Fibroblast of the conjunctiva (primary cell): ENCODE measurements around the gene CRACR2B.
A peak's percentile ranks its signal among the peaks of the same experiment; 100 is the strongest.

Source experiments
- DNase-seq: peaks from one replicate; pipeline ENCODE4 v3.0.0-alpha.2; 2010; ENCODE audit warnings: low read depth

CRACR2B gene

DNA sequence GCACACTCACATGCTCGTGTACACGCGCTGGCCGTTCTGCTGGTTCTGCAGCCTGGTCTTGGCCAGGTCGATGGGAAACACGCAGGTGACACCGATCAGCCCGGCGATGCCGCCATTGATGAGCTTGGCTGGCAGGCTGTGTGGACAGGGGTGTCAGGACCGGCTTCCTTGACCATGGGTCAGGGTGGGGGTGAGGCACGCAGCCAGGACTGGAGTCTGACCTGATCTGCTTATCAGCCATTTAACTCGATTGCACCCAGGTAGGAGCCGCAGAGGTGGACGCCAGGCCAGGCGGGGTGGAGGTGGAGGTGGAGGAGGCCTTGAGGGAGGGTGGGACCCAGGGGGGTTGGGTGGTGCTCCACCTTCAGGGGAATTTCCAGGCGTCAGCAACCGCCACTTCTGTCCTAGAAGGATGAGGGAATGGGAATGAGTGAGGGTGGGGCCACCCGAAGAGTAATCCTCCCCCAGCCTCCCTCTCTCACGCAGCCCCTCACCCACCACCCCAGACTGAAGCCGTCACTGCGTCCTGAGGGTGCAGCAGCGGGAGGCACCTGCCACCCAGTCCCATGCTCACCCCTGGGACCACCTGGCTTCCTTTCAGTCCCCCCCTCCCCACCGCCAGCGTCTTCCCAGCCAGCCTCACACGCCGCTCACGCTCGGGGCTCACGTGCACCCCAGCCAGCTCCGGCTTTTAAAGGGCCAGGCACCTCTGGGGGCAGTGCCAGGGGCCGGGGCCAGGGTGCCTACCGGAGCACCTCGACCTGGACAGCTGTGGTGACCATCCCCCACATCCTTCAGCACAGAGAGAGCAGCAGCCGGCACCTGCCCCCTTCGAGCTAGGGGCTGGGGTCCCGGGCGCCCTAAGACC lies 32.7 kb upstream of the CRACR2B start:
- DNase-seq = no peak

DNA sequence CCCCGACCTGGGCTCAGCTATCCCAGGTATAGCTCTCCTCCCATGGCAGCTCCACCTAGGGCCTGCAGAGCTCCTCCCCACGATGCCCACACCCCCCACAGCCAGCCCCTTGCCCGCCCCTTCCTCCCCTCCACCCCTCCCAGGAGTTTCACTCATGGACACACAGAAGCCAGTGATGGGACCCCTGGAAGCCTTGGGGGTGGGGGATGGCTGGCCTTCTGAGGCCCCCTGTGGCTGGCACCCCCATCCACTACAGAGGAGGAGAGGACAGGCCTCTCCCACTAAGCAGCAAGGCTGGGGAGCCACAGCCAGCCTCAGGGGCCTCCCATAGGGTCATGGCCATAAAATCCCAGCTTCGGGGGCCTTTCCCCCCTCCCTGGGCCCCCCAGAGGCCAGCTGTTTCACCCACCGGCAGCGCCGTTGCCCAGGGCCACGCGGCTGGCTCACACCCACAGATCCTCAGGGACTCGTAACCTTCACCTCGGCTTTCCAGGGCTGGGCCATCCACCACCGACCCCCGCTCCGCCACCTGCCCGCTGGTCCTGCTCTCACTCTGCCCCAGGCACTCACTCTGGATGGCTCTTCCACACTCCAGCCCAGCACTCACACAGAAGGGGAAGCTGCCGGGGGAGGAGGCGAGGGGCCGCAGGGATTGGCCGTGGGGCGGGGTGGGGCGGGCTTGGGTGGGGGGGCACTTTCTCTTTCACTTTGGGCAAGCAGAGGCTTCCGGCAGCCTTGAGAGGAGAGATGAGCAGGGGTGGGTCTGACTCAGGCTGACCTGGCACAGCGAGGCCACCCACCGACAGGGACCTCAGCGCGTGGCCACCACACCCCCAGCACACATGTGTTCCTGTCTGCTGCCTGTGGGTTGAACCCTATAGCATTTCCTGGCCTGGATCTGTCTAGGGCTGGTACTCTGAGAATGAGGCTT lies 31.8 kb upstream of the CRACR2B start:
- peak; percentile 75 for DNase-seq

DNA sequence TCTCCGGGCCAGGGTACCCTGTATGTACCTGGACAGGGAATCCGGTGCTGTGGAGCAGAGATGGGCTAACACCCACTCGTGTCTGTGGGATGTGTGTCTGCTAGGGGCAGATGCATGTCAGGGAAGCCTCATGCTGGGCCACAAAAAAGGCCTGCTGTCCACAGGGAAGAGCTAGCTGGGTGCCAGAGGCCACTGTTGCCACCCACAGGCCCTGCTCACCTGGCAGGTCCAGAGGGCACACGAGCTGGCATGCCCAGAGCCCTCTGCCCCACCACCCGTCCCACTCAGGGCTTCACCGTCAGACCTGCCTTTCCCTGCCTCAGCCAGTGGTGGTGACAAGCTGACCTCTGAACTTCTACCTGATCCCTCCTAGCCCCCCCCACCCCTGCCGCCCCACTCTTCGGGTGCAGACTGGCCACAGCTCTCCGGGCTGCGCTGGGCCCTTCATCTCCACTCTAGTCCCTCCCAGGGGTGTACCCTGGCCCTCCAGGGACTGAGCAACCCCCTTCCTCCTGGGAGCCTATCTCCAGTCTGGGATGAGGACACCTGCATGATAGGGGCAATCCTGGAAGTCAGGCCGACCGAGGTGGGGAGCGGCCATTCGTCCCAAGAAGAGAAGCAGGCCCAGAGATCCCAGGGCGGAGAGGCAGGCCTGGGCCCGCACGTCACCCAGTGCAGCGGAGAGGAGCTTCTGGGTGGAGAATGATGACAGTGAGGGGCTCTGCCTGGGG lies 31.0 kb upstream of the CRACR2B start:
- DNase-seq = no peak

DNA sequence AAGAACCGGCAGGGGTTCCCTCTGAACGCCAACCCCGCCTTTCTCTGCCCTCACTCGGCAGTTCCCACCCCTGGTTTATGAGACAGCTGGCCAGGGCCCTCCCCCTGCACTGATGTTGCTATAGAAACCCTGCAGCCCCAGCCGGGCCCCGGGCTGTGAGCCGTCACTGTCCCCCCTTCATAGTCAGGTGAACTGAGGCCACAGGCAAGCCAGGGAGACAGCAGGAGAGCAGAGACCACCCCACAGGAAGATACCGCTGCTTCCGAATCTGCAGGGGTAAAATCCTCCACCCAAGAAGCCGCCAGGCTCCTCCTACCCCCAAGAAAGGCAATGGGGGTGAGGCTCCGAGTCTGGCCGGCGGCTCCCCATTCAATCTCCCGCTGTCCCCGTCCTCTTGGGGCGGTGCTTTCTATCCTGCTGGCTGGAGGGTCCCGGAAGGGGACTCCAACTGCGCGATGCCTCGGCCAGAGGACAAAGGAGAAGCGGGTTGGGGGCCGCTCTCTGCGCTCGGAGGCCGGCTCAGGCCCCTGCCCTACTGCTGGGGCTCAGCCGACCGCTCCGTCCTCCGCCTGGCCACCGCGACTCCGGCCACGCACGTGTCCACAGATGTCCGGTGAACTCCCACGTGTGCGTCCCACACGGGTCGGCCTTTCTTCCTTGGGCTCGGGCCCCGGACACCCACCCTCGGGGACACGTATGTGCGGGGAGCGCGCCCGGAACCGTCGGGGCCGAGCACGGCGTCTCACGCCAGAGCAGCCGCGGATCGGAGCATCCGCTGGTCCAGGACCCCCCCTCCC lies 30.2 kb upstream of the CRACR2B start:
- DNase-seq = peak; percentile 62

DNA sequence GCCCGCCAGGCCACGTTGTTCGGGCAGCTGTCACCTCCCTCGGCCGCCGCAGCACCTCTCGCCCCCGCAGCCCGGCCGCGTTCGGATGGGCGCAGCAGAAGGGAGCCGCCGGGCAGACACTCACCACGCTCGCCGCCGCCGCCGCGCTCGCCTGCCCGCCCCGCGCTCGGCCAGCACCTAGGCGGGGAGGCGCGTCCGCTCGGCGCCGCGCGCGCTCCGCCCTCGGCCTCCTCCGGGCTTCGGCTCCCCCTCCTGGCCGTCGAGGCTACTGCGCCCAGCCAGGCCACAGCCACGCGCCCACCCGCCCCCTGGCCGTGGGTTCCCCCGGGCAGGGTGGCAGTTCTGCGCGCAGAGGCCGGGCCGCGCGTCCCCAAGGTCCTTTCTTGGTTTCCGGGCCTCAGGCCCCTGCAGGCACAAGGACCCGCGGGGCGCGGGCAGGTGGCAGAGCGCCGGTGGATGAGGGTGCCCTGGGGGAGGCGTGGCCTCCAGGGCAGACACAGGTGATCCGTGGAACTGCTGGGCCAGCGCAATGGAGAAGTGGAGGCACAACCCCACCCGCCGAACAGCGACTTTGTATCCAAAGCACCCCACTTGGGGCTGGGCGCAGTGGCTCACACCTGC lies 29.5 kb upstream of the CRACR2B start, which contains the start of gene SLC25A22:
TSS of gene SLC25A22 (minus strand) at position 189 of the 621 bp plus-strand sequence. CDS start 3,275 bp downstream, outside the sequence.
- DNase-seq = no peak

DNA sequence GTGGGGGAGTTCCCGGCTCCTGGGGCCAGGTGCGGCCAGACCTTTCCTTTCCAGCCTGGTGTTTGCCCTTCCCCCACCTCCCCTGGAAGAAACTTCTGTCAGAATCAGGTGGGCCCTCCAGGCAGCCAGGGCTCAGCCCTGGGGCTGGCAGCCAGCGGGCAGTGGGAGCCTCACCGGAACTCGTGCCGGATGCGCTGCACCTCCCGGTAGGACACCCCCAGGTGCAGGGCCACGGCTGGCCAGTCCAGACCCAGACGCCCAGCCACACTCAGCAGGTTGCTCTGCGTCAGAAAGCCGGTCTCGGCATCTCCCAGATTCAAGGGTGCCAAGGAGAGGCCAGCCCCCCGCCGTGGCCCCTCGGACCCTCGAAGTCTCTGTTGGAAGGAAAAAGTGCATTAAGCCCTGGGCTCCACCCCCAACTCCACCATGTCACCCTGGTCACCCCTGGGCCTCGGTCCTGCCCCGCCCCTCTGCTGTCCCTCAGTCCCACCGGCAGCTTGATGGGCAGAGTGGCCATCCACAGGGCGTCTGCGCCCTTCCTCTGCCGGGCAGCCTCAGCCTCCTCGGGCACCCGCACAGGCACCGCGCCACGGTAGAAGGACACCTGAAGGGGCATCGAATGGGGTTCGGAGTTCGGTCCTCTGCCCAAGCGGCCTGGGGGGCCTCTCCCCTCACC lies 27.9 kb upstream of the CRACR2B start:
- no peak for DNase-seq

DNA sequence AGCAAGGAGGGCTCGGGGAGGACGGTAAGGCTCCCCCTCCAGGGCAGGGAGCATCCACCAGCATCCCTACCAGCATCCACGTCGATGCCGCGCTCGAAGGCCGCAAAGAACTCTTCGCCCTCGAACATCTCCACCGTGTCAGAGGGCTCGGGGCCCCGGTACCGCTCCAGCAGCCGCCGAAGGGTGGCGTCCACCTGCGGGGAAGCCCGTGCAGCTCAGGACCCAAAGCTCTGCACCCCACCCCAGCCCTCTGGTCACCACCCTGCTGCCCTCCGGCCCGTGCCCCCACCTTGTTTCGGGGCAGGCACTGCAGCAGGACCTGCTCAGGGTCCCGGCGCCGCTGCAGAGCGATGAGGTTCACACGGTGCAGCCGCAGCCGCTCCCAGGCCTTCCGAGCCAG lies 27.2 kb upstream of the CRACR2B start:
- DNase-seq = no peak

DNA sequence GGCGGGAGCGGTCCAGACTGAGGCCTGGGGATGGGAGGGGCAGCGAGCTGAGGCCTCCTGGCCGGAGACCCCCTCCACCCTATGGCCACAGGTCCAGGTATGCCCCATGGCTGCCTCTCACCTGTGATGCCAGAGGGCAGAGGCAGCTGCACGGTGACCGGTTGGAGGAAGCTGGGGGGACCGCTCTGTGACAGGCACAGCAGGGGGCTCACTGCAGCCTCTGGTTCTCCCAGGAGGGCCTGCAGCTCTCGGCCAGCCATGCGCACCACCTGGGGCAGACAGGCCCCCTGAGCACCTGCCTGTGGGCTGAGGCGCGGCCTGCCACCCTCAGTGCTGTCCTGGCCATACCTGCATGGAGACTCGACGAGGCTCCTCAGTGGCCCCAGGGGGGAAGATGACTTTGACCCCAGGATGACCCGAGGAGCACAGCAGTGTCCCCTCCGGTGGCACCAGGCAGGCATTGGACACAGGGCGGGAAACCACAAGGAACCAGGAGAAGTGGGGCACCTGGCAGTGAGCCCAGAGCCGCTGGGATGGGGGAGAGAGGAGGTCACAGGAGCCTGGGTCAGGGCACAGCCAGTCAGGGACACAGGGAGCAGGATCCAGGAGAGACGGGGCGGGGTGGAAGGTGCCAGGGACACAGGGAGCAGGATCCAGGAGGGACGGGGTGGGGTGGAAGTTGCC lies 26.5 kb upstream of the CRACR2B start:
- DNase-seq = no peak

DNA sequence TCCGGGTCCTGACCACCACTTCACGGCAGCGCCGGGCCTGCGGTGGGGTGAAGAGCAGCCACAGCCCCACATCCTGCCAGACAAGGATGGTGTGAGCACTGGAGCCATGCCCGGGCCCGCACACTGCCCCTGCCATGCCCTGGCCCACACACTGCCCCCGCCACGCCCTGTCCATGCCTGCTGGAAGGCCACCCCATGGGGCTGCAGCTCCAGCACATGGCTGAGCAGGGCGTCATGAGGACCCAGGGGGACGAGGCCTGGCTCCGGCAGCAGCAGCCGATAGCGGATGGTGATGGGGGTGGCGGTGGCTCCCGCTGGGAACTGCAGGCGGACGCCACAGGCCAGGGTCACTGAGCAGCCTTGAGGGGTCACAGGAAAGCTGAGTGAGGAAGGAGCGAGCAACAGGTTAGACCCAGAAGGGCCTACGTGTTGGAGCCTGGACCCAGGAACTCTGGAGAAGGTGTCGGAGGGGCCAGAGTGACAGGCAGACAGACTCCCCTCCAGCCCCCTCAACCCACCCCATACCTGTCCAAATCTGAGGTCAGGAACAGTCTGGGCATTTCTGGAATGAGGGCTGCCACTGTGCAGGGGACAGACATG lies 25.6 kb upstream of the CRACR2B start:
- DNase-seq = no peak

DNA sequence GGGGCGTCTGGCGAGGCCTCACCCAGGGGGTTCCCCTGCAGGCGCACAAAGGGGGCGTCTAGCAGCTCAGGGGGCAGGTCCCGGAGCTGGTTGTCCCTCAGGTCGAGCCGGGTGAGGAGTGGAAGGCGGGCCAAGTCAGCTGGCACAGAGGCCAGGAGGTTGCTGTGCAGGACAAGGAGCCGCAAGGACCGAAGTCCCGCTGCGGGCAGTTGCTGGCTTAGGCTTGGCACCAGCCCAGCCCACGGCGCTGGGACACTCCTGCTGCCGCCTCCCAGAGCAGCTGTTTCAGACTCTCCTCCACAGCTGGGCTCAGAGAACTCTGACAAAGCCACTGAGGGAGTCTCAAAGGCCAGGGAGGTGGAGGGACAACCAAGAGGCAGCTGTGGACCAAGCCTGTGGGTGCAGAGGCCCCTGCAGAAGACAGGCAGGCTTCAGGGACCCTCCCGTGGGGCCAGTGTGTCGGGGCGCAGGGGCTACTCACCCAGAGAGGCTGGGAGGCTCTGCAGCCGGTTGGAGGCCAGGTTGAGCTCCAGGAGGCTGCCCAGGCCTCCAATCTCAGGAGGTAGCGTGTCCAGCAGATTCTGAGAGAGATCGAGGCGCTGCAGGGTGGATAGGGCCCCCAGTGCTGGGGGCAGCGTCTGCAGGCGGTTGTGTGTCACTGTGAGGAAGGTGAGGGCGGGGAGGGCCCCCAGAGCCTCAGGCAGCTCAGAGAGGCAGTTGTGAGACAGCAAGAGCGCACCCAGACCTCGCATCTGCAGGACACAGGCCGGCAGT lies 24.8 kb upstream of the CRACR2B start:
- DNase-seq = no peak

DNA sequence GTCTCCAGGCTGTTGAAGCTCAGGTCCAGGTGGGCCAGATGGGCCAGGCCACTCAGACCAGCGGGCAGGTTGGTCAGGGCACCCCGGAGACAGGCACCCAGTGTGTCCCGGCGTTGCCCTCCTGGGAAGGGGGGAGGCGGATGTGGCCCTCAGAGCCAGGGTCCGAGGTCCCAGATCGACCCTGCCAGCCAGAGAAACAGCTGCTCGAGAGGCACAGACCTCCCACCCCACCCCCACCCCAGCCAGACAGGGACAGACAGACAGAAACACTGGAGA lies 24.3 kb upstream of the CRACR2B start:
- no peak for DNase-seq

DNA sequence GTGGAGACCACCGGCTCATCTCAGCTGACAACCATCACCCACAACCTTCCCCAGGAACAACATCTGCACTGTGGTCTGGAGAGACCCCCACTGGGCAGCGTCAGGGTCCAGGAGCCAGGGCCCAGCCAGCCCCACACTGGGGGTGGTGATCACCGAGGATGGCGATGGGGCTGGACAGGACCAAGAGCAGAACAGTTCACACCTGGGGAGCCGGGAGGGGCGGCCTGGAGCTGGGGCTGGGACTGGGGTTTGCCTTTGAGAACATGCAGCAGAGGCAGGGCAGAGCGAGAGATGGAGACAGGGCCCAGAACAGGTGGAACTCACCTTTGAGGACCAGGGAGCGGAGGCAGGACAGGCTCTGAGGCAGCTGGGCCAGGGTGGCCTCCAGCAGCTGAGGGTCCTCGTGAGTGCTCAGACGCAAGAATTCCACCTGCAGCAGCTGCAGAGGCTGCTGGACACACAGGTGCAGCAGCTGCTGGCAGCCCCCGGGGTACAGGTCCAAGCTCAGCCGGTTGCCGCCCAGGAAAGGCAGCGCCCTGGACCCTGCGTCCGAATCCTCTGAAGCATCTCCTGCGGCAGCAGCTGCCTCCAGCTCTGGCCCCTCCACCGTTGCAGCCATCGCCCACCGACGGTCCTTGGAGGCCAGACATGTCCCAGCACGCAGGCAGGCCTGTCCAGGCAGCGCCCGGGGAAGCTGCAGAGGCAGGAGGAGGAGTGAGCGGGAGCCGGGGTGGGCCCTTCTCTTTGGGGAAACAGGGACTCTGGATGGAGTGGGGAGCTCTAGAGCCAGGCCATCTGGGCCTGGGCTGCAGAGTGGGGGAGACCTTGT lies 23.7 kb upstream of the CRACR2B start:
- no peak for DNase-seq

DNA sequence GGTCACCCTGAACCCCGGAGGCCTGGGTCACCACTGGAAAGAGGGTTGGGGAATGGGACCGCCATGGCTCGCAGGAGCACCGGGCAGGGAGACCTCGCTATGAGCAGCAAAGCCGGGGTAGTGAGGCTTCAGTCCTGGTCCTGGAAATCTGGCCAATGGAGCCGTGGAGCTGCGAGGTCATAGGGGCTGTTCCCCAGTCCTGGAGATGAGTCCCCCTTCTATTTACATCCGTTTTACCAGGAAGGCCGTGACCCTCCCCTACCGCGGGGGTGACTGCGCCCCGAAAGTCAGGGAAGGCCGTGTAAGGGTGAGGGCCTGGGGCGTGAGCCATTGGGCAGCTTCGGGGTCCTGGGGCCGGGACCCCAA lies 23.1 kb upstream of the CRACR2B start:
- no peak for DNase-seq

DNA sequence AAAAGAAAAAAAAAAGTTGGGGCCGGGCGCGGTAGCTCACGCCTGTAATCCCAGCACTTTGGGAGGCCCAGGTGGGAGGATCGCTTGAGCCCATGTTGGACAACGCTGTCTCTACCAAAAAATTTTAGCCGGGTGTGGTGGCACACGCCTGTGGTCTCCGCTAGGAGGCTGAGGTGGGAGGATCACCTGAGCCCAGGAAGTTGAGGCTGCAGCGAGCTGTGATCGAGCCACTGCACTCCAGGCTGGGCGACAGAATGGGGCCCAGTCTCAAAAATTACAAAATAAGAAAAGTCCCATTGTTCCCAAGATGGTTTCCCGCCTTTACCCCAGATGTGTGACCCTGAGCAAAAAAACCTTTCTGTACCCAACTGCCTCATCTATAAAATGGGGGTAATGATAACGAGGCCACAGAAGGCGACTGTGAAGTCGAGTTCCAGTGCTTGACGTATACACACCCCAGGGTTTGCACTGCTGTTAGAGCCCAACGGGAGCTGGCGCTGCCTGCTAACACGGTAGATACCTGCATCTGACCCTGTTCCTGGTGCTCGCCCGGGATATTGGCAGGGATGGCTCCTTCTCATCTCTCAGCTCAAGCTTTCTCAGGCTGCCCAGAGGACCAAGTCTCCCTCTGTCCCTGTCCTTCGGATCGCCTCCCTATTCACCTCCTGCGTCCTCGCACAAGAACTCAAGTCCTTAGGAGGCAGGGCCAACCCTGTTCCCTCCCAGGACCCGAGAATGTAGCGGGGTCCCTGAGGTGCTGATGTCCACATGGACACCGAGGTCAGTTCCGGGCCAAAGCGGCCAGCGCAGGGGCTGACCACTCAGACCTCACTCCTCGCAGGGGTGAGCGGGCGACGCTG lies 19.1 kb upstream of the CRACR2B start:
- peak; percentile 52 for DNase-seq

DNA sequence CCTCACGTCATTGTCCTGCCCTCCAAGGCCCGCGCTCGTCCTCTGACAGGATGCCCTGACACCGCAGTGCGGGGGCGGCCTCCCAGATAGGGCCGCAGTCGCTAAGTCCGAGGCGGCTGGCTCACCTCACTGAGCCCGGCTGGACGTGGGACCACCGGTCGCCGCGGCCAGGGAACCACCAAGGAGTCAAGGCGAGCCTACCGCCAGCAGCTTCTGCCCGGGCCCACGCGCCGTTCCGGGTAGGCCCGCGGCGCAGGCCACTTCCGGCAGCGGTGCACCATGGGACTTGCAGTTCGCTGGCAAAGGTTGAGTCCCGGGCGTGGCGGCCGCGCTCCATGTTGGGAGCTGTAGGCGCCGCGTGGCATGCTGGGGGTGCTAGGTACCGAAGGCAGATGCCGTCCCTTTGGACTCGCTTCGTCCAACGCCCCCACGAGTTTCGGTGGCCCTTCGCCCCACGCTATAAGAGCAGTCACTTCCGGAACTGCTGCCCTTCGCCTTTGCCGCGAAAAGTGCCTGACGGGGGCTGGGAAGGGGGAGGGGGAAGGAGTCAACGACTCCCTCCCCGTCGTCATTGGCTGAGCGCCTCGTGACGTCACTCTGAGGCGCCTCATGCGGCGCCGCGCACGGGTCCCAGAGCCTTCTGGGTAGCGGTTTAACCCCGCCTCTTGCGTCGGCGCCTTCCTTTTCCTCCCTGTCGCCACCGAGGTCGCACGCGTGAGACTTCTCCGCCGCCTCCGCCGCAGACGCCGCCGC lies 18.3 kb upstream of the CRACR2B start, which contains the start of gene RPLP2:
TSS of gene RPLP2 (plus strand) at position 681 of the 753 bp plus-strand sequence. CDS start 268 bp downstream, outside the sequence.
- peak; percentile 94 for DNase-seq

DNA sequence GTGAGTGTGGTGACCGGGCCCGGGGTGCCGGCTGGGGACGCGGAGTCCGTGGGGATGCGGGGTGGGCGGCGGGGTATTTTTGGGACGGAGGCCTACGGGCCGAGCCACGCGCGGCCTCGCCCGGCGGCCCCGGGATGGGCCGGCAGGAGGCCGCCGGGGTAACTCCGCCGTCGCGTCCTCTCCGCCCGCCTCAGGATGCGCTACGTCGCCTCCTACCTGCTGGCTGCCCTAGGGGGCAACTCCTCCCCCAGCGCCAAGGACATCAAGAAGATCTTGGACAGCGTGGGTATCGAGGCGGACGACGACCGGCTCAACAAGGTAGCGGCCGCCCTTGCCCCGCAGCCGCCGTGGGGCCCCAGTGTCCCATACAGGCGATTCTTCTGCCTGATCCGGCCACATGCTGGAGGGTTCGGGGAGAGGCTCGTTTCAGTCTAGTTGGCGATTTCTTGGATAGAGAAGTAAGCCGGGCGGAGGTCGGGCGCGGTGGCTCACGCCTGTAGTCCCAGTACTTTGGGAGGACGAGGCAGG lies 17.6 kb upstream of the CRACR2B start:
- no peak for DNase-seq
